Activated T-cell treated with anti-CD3 and anti-CD28 coated beads for 24 hours (primary cell): ENCODE results near the gene TUBB1.
"Not testable (repeated sequence)": the region's sequence is repeated elsewhere in the genome, so short reads cannot be mapped to it uniquely, and the experiment has no call there.

ENCODE experiments used
- DNase-seq: peaks from one replicate; pipeline ENCODE4 v3.0.0-alpha.2; 2020; ENCODE audit warnings: low read depth

TUBB1 gene

GRCh38 chr20:59019217-59019616 lies at the start of gene TUBB1:
TSS of gene TUBB1 (plus strand) at chr20:59019429. CDS start at chr20:59019523, 94 bp downstream.
- no peak for DNase-seq

- no peak for DNase-seq
These were observed 49.8 kb upstream of the TUBB1 start for GRCh38 chr20:58969439-58969838.

DNA sequence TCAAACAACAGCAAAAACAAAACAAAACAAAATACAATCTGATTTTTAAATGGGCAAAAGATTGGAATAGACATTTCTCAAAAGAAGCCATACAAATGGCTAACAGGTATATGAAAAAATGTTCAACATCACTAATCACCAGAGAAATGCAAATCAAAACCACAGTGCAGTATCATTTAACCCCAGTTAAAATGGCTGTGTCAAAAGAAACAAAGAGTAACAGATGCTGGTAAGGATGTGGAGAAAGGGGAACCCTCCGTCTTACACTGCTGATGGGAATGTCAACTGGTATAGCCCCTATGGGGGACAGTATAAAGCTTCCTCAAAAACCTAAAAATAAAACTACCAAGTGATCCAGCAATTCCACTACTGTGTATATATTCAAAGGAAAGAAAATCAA lies 49.1 kb upstream of the TUBB1 start:
- DNase-seq = no peak

DNA sequence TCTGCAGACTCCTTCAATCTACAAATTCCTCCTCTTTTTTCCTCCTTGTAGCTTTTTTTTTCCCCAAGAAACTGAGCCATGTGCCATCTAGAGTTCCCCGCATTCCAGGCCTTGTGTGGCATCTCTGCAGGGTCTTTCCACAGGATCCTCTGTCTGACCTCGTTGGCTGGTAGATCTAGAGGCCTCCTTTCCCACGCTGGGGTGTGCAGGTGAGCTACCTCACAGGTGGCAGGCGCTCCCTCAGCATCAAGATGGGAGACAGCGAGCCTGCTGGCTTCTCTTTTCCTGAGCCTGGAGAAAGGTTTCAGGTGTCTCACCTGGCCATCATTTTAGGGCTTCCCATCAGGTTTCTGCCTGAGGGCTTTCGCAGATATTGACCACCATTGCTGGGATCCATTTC lies 47.8 kb upstream of the TUBB1 start:
- no peak for DNase-seq

DNA sequence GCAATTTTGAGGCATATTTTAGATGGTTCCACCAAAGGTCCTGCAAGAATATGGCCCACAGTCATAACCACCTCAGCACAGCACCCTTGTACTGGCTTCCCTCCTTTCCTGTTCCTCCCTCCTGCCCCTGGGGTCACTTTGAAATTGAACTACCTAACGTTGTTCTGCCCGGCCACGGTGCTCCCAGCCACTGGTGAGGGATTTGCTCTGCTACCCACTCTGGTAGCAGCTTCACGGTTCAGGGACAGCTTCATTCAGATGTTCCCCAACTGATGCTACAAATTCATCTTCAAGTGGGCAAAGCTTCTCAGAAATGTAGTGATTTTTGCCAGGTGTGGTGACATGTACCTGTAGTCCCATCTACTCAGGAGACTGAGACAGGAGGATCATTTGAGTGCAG lies 46.0 kb upstream of the TUBB1 start:
- DNase-seq = no peak

DNA sequence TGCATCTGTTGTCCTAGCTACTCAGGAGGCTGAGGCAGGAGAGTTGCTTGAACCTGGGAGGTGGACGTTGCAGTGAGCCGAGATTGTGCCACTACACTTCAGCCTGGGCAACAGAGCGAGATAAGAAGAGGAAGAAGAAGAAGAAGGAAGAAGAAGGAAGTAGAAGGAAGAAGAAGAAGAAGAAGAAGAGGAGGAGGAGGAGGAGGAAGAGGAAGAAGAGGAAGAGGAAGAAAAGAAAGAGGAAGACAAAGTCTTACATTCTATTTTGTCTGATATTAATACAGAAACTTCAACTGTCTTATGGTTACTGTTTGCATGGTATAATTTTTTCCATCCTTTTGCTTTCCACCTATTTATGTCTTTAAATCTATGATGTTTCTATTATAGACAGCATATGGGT lies 45.4 kb upstream of the TUBB1 start:
- DNase-seq = no peak

GRCh38 chr20:58975353-58975752 lies 43.9 kb upstream of the TUBB1 start:
- no peak for DNase-seq

- DNase-seq = no peak
These were observed 43.0 kb upstream of the TUBB1 start for GRCh38 chr20:58976061-58976730.

- no peak for DNase-seq
These were observed 40.7 kb upstream of the TUBB1 start for GRCh38 chr20:58978351-58979190.

DNA sequence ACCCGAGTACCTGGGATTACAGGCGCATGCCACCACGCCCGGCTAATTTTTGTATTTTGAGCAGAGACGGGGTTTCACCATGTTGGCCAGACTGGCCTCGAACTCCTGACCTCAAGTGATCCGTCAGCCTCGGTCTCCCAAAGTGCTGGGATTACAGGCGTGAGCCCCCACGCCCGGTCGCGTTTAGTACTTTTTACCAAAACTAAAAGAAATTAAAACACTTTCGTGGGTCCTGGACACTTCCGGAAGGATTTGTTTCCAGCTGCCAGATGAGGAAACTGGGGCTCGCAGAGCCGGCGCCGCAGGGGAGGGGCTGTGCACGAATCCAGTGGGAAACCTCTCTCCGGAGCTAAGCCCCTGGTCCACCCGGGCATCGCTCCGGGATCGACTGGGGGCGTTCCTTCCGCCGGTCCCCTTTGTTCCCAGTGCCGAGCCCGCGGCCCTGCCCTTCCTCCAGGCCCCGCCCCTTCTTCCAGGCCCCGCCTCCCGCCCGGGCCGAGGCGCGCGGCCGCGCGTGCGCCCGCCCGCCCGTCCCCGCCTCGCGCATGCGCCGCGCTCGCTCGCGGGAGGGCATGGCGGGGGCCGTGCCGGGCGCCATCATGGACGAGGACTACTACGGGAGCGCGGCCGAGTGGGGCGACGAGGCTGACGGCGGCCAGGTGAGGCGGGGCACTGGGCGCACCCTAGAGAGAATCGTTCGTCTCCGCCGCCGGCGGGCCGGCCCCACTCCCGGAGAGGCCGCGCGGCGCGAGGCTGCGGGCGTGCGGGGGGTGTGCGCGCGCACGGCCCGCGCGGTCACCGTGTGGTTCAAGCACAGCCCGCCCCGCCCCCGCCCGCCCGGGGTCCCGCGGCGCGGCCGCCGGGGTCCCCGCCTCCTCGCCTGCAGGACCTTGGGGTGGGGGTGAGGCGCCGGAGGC lies 38.3 kb upstream of the TUBB1 start, which contains the start of gene NELFCD:
Gene NELFCD (plus strand): TSS at position 546 of the 917 bp plus-strand sequence. CDS start 54 bp downstream, at position 600.
- peak; percentile 88 for DNase-seq

GRCh38 chr20:58981628-58982364 lies 37.4 kb upstream of the TUBB1 start:
- DNase-seq = no peak

DNA sequence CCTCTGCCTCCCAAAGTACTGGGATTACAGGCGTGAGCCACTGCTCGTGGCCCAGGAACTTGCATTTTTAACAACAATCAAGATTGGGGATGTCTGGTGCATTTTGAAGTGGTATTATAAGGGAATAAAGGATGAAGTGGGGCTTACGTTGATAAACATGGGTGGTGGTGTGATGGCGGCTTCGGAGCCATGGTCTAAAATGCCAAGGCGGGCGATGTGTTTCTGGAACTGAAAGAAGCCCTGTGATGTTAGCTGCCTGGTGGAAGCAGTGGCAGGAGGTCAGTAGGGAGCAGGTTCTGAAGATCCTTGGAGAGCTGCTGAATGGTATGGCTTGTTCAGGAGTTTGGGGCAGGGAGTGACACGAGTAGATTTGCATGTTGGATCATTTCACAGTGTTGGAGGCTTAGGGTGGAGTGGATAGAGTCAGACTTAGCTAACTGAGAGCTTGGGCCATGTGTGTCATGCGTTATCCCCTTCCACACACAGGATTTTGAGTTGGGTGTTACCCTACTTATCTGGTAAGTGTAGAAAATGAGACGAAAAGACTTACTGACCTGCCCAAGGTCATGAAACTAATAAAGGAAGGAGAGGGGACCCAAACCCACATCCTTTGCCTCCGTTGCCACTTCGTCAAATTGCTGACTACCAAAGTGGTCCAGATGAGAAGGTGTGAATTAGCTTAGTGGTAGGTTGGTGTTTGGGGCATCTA lies 36.7 kb upstream of the TUBB1 start:
- no peak for DNase-seq

GRCh38 chr20:58983115-58983468 lies 36.1 kb upstream of the TUBB1 start:
- DNase-seq = not testable (repeated sequence)

DNA sequence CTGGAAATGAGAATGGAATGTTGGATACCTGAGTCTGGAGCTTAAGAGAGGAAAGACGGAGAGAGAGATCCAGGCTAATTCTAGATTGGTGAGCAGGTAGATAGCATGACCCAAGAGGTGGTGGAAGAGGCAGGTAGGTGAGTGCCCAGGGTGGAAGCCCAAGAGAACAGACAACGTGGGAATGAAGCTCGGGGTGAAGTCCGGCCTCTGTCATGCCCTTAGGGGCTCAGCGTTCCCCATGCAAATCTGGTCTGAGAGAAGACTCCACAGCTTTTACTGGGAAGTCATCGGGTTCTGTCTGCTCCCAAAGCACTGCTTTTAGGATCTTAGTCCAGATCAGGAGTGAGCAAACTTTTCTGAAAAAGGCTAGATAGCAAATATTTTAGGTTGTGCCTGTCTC lies 34.5 kb upstream of the TUBB1 start:
- DNase-seq = no peak

DNA sequence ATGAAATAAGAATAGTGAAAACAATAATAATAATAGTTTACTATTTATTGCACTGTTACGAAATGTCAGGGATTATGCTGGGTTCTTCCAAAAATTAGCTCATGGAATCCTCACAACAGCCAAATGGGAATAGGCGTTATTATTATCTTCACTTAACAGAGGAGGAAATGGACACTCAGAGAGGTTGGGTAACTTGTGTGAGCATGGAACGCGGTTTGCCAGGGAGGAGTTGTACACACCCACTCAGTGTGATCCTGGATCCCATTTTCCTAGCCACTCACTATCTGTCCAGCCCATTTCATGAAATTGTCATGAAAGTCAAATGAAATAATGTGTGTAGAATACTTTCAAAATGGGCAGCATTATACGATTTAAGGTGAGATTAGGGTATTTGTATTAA lies 33.6 kb upstream of the TUBB1 start:
- no peak for DNase-seq

GRCh38 chr20:58986286-58986967 lies 32.8 kb upstream of the TUBB1 start:
- DNase-seq = no peak

GRCh38 chr20:58986968-58987517 lies 32.2 kb upstream of the TUBB1 start:
- DNase-seq = no peak

- no peak for DNase-seq
These were observed 31.3 kb upstream of the TUBB1 start for GRCh38 chr20:58987790-58988564.

GRCh38 chr20:58988565-58988882 lies 30.7 kb upstream of the TUBB1 start:
- no peak for DNase-seq

DNA sequence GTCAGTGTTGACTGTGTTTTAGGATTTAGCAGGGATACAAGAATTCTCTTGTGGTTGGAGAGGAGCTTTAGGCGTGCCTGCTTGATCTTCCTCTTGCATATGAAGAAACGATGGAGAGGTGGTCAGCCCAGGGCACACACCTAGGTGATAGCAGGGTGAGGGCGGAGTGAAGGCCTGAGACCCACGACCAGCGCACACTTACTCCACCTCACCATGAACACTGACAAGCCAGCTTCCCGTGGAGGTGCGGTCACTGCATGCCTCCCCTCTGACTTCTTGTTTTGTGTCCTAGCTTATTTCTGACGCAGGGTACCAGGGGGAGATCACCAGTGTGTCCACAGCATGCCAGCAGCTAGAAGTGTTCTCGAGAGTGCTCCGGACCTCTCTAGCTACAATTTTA lies 30.0 kb upstream of the TUBB1 start:
- DNase-seq = no peak
